Muscle of leg (tissue), 11 donors: Measurements from ENCODE around the gene MRPS11. TPM values are rescaled to one million over a fixed set of nuclear protein-coding genes. Genes with fewer than 3 reads are reported as not detected.

Experiments
- DNase-seq: peaks from one replicate; pipeline ENCODE4 v3.0.0; 2013
- H3K27ac ChIP-seq: one replicate; pipeline ENCODE4 v1.5.1; 2013; ENCODE audit warnings: mild to moderate bottlenecking, low read length, control low read depth
- H3K27me3 ChIP-seq: one replicate; pipeline ENCODE4 v1.6.1; 2013; ENCODE audit warnings: low read length; ENCODE audit not compliant: control insufficient read depth, insufficient read depth
- H3K36me3 ChIP-seq: one replicate; pipeline ENCODE4 v1.6.1; 2013; ENCODE audit warnings: low read length; ENCODE audit not compliant: control insufficient read depth, insufficient read depth
- H3K4me1 ChIP-seq: one replicate; pipeline ENCODE4 v1.6.1; 2013; ENCODE audit warnings: low read length; ENCODE audit not compliant: control insufficient read depth, insufficient read depth
- H3K4me3 ChIP-seq: one replicate; pipeline ENCODE4 v1.5.1; 2013; ENCODE audit warnings: low read length, control low read depth
- H3K9me3 ChIP-seq: replicated peaks from 2 replicates; pipeline ENCODE4 v1.6.1; 2013; ENCODE audit warnings: low read depth, low read length; ENCODE audit not compliant: control insufficient read depth
- WGBS: methylation state at CpG from one replicate; pipeline ENCODE4 v1.1.5; 2013; ENCODE audit warnings: missing lambda C conversion rate; ENCODE audit not compliant: insufficient coverage; 5-methylcytosine and 5-hydroxymethylcytosine counted together
- polyA plus RNA-seq, 8 donors: library from polyadenylated mRNA; unstranded; fragments of 120-200 nt; gene quantifications; one replicate each; pipeline versions ENCODE4 v1.2.1 to v1.2.3, GENCODE V29; 2013; ENCODE audit warnings: inconsistent platforms in 1 of 8, low replicate concordance in 1 of 8; ENCODE audit not compliant: insufficient read length in 8 of 8, insufficient read depth in 1 of 8
- total RNA-seq: library from RNA; stranded (reverse); fragments of 120-200 nt; gene quantifications from one replicate; pipeline ENCODE4 v1.2.4, GENCODE V29; 2013

The MRPS11 gene
- total and polyA plus RNA-seq, 9 donors = 46.2 to 52.9 (median 48.5) TPM

DNA sequence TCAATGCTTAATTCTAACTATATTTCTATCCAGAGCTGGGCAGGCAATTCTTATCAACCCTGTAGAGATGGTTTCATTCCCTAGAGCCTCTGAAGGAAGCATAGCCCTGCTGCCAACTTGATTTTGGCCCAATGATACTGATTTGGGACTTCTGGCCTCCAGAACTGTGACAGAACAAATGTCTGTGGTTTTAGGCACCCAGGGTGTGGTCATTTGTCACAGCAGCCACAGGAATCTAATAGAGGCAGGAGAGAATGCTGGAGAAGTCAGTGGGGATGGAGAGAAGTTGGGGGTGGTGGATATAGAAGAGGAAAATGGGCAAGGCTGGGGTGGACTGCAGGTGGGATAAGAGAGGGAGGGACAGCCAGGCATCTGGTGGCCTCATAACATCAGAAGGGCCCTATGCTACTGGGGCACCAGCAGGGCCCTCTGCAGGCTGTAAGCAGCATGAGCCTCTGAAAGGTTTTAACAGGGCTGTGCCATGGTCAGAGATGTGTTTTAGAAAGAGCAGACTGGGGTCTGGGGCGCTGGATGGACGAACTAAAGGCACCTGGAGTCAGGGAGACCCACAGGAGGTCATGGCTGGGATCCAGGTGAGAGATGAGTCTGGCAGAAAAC is 19.8 kb downstream of the MRPS11 start:
- H3K4me3 ChIP-seq = no peak overlapping the region
- DNase-seq = no peak
- H3K27ac ChIP-seq = no peak overlapping the region
- 83% methylated on average over 2 of the region's 2 CpGs for WGBS
- no peaks in the 10 kb centered on the region for H3K9me3 ChIP-seq
- H3K27me3 ChIP-seq = no peaks in the 10 kb centered on the region
- H3K4me1 ChIP-seq = peaks cover 24% of the 10 kb centered on the region
- H3K36me3 ChIP-seq = no peaks in the 10 kb centered on the region

DNA sequence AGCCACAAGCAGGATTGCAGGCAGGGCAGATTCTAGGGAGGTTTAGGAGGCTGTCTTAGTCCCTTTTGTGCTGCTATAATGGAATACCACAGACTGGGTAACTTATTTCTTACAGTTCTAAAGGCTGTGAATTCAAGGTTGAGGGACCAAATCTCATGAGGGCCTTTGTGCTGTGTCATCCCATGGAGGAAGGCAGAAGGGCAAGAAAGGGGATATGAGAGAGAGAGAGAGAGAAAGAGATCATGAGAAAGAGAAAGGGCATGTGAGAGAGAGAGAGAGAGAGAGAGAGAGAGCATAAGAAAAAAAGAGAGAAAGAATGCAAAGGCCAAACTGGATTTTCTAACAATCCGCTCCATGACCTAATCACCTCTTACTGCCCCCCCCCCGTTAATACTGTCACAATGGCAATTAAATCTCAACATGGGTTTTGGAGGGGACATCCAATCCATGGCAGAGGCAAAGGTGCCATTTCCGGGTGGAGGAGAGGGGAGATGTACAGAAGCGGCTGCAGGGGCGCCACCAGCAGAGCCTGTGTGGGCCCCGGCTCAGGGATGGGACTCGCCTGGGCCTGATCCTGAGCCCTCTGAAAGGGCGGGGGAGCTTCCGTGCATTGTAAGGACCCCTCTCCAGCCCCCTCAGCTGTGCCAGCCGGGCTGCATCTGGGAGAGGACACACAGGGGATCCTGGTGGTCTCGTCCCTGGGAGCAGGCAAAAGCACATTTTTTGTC is 20.5 kb downstream of the MRPS11 start:
- H3K4me3 ChIP-seq = no peak overlapping the region
- H3K4me1 ChIP-seq = peaks cover 24% of the 10 kb centered on the region
- H3K27me3 ChIP-seq = no peaks in the 10 kb centered on the region
- no peak for DNase-seq
- H3K27ac ChIP-seq = no peak overlapping the region
- H3K9me3 ChIP-seq = no peaks in the 10 kb centered on the region
- no peaks in the 10 kb centered on the region for H3K36me3 ChIP-seq
- 50% methylated on average over 4 of the region's 11 CpGs for WGBS

DNA sequence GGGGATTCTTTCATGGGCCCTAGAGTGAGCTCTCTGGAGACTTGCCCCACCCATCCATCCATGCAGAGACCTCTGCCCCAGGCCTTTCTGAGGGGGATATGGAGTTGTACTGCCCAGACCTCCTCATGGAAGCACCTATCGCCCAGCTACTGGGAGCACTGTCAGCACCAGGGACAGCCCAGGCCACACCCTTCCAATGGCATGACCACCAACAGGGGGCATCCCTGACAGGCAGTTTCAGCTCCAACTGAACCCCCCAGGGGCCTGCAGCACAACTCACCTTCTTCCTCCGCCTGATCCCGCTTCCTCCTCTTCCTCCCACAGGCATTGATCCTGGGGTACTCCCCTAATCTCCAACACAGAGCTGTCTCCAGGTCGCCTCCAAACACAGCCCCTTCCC is 21.8 kb downstream of the MRPS11 start:
- H3K27me3 ChIP-seq = no peaks in the 10 kb centered on the region
- WGBS = 78% methylated on average over 4 of the region's 4 CpGs
- H3K4me1 ChIP-seq = peaks cover 21% of the 10 kb centered on the region
- H3K36me3 ChIP-seq = peaks cover 2% of the 10 kb centered on the region
- H3K4me3 ChIP-seq = no peak overlapping the region
- no peak for DNase-seq
- no peaks in the 10 kb centered on the region for H3K9me3 ChIP-seq
- no peak overlapping the region for H3K27ac ChIP-seq

DNA sequence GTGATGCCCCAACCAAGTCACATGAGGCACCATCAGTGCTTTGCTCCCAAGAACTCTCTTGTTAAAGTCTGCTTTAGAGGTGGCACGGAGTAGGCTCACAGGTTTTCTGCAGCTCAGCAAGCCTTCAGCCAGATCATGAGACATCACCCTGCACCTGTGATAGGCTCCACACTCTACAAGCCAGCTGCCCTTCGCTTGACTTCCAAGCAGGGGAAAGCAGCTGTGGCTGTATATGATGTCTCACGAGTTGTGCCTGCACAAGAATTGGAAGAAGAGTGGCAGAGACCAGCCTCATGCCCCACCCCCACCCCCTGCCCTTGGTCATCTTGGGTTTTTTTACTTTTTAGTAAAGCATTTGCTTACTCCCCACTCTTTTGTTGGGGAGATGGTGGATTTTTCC is 22.5 kb downstream of the MRPS11 start:
- Histone ChIP-seq H3K9me3 (no peaks in the 10 kb centered on the region), H3K4me3 (no peak overlapping the region), H3K4me1 (peaks cover 15% of the 10 kb centered on the region), H3K27me3 (no peaks in the 10 kb centered on the region), H3K27ac (no peak overlapping the region), H3K36me3 (peaks cover 2% of the 10 kb centered on the region)
- 86% methylated on average over 1 of the region's 3 CpGs for WGBS
- peak; percentile 22 for DNase-seq

DNA sequence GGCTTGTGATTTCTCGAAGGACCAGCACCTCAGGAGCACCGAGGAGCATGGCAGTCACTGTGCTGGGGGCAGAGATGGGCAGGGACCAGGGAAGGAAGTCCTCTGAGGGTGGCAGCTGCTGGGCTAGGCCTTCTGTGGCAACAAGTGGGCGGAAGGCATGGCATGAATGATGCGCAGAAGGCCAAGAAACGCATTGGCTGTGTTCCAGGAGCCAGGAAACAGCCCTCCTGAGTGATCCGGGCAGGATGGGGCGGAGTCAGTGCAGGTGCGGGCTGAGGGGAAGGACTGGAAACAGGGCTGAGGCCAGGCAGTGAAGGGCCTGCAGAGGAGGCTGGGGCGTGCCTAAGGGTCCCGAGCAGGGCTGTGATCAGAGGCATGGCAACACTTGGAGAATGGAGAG is 23.6 kb downstream of the MRPS11 start:
- Histone ChIP-seq H3K36me3 (peaks cover 2% of the 10 kb centered on the region), H3K27me3 (no peaks in the 10 kb centered on the region), H3K4me1 (peaks cover 12% of the 10 kb centered on the region), H3K4me3 (no peak overlapping the region), H3K9me3 (no peaks in the 10 kb centered on the region), H3K27ac (no peak overlapping the region)
- peak; percentile 13 for DNase-seq
- 63% methylated on average over 10 of the region's 10 CpGs for WGBS

DNA sequence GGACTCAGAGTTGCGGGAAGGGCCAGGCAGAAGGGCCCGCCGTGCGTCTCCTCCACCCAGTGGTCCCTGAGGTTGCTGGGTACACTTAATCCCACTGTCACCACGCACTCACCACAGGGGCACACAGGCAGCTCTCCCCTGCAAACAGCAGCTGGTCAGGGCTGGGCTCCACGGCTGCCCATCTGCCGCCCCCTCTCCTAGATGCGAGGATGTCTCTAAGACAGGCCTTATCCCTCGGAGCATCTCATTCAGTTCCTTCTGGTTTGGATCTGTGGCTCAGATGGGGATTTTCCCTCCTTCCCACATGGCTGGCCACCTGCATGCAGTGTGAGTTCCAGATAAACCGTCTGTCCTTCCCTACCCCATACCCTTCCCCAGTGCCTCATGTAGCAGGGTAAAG is 26.3 kb downstream of the MRPS11 start:
- no peak overlapping the region for H3K4me3 ChIP-seq
- DNase-seq = no peak
- H3K4me1 ChIP-seq = peaks cover 12% of the 10 kb centered on the region
- 66% methylated on average over 8 of the region's 10 CpGs for WGBS
- H3K27ac ChIP-seq = no peak overlapping the region
- H3K27me3 ChIP-seq = no peaks in the 10 kb centered on the region
- H3K36me3 ChIP-seq = peaks cover 13% of the 10 kb centered on the region
- no peaks in the 10 kb centered on the region for H3K9me3 ChIP-seq

DNA sequence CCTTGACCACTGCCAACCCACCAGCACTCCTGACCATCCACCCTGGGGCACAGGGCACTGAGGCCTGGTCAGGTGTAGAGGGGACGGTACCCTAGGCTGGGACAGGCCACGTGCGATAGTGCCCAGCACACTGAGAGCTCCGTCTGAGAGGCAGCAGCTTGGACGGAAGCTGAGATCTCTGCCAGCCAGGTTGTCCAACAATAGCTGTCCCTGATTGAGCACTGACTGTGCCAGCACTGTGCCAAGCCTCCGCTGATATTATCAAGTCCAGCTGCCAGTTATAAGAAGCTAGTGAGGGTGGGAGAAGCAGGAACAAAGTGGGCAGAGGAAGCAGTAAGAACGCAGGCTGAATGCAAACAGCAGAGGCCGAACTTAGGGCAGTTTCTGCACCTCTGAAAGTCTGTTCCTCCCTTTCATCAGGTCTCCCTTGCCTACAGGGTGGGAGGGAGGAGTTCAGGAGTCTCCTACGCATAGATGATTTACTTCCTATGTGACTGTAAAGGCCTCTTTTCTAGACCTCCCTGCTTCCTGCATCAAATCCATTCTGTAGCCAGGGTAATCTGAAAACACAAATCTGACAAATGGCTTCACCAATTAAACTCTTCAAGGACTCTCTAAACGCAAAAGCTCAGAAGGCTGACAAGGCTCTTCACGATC is 29.7 kb downstream of the MRPS11 start:
- no peak overlapping the region for H3K4me3 ChIP-seq
- WGBS = 82% methylated on average over 8 of the region's 11 CpGs
- no peak for DNase-seq
- H3K36me3 ChIP-seq = peaks cover 13% of the 10 kb centered on the region
- no peaks in the 10 kb centered on the region for H3K9me3 ChIP-seq
- H3K4me1 ChIP-seq = no peaks in the 10 kb centered on the region
- no peak overlapping the region for H3K27ac ChIP-seq
- H3K27me3 ChIP-seq = no peaks in the 10 kb centered on the region

DNA sequence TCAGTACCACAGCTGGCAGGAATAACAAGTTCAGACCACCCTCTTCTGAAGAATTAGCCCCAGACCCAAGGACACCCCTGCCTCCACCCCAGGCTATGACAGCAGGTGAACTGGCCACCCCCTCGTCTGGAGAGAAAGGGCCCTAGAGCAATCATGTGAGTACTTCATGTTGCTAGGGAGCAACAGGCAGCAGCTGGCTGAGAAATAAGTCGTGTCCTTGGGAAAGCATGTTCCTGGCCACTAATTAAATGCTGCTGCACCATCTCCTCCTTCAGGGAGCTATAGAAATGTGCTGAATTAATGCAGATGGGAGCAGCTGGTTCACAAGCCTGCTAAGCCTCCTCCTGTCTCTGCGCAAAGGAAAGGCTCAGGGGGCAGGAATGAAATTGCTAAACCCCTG is 31.5 kb downstream of the MRPS11 start:
- Histone ChIP-seq H3K36me3 (peaks cover 26% of the 10 kb centered on the region), H3K27me3 (no peaks in the 10 kb centered on the region), H3K4me3 (no peak overlapping the region), H3K9me3 (no peaks in the 10 kb centered on the region), H3K27ac (no peak overlapping the region), H3K4me1 (no peaks in the 10 kb centered on the region)
- 58% methylated on average over 2 of the region's 3 CpGs for WGBS
- DNase-seq = no peak

DNA sequence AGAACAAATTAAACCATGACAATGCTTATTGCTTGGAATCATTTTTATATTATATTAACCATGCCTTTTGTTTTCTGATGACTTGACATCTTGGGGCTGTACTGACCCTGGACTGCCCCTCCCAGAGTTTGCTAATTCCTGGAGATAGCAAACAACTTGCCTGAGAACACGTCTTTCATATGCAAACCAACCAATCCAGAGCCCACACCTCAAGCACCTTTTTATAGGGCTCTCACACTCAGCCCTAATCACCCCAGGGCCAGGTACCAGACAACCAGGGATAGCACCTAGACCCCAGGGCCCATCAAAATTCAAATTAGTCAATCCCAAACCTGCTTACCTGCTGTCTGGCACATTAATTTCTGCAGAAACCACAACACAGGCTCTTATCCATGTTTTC is 36.9 kb downstream of the MRPS11 start:
- Histone ChIP-seq H3K27ac (no peak overlapping the region), H3K4me1 (no peaks in the 10 kb centered on the region), H3K9me3 (no peaks in the 10 kb centered on the region), H3K4me3 (no peak overlapping the region), H3K27me3 (no peaks in the 10 kb centered on the region), H3K36me3 (peaks cover 46% of the 10 kb centered on the region)
- WGBS = 67% methylated on average over 1 of the region's 1 CpG
- DNase-seq = no peak

DNA sequence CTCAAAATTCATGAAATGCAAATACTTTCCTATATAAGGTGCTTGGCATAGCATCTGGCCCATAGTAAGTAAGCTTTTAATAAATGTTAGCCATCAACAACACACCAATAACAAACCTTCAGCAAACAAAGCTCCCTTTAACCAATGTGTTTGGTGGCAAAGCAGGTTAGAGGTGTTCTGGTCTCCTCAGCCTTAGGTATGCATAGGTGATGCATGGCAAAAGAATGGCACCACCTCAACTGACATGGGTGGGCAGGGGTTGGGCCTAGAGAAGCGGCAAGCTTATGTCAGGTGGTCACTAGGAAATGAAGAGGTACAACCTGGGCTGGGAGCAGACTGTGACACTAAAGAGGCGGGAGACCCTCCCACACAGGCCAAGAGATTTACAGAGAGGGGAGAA is 38.2 kb downstream of the MRPS11 start:
- WGBS = no CpG with 5 or more reads among the region's 2 CpGs
- H3K4me1 ChIP-seq = no peaks in the 10 kb centered on the region
- no peaks in the 10 kb centered on the region for H3K9me3 ChIP-seq
- no peak overlapping the region for H3K4me3 ChIP-seq
- no peak for DNase-seq
- no peaks in the 10 kb centered on the region for H3K27me3 ChIP-seq
- H3K36me3 ChIP-seq = peaks cover 56% of the 10 kb centered on the region
- H3K27ac ChIP-seq = no peak overlapping the region
